ENCODE results near the gene STPG4. TPM values are rescaled to one million over a fixed set of nuclear protein-coding genes. Genes with fewer than 3 reads are reported as not detected.

STPG4 gene
- total RNA-seq, 1 experiment from 2014 or later = 10.6 TPM

DNA sequence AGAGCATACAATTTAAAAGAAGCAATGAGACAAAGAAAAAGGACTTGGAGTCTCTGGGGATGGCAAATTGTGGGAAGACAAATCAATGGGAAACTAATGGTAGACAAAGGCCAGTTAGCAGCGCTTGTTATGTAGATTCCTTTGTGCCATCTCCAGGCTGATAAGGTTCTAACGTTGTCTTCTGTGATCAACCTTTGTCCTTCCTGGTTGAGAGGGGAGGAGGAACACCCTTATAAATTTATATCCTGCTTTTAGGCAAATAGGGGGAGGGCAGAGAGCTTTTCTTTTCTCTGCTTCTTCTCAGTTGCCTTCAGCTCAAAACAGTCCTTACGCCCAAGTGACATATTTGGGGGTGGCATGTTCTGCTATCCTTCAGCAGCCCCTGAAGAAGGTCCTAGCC lies 89.8 kb downstream of the STPG4 start (continued):
- TF ChIP-seq, protein P1, sequence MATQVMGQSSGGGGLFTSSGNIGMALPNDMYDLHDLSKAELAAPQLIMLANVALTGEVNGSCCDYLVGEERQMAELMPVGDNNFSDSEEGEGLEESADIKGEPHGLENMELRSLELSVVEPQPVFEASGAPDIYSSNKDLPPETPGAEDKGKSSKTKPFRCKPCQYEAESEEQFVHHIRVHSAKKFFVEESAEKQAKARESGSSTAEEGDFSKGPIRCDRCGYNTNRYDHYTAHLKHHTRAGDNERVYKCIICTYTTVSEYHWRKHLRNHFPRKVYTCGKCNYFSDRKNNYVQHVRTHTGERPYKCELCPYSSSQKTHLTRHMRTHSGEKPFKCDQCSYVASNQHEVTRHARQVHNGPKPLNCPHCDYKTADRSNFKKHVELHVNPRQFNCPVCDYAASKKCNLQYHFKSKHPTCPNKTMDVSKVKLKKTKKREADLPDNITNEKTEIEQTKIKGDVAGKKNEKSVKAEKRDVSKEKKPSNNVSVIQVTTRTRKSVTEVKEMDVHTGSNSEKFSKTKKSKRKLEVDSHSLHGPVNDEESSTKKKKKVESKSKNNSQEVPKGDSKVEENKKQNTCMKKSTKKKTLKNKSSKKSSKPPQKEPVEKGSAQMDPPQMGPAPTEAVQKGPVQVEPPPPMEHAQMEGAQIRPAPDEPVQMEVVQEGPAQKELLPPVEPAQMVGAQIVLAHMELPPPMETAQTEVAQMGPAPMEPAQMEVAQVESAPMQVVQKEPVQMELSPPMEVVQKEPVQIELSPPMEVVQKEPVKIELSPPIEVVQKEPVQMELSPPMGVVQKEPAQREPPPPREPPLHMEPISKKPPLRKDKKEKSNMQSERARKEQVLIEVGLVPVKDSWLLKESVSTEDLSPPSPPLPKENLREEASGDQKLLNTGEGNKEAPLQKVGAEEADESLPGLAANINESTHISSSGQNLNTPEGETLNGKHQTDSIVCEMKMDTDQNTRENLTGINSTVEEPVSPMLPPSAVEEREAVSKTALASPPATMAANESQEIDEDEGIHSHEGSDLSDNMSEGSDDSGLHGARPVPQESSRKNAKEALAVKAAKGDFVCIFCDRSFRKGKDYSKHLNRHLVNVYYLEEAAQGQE (IDR thresholded peaks at IDR 0.05; ENCODE audit: low read depth) = no peak
- TF ChIP-seq FOSL1 (IDR thresholded peaks at IDR 0.05; ENCODE audit: low read depth) (no peak), POLR2A (IDR thresholded peaks at IDR 0.05; ENCODE audit: borderline replicate concordance, extremely low read depth, insufficient read depth, insufficient read length) (no peak)

DNA sequence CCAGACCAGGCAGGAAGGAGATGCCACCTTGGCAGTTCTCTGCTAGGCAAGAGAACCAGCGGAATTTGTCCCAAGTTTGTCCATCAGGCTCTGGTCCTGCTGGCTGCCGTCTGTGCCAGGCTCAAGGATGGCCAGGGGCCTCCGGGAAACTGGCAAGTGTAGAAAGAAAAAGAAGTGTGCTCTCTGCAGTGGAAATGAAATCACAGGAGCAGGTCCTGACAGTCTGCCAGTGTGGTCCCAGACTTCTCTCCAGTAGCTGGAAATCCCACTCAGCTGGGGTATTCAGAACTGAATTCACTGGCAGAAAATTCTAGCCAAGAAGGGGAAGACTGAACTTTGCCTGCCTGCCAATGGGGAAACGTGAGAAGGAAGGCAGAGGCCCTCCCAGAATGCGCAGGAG lies 91.0 kb downstream of the STPG4 start:
- Histone ChIP-seq H3K4me2 (ENCODE audit: low read length) (no peak overlapping the region), H3K27me3 (ENCODE audit: insufficient read depth, low read length) (no peaks in the 10 kb centered on the region), H3K9me3 (ENCODE audit: control insufficient read depth in 1 of 2, insufficient read depth in 1 of 2, low read depth in 1 of 2, low read length in 2 of 2) (no peaks in the 10 kb centered on the region), H3K9me2 (ENCODE audit: insufficient read depth) (no peaks in the 10 kb centered on the region), H3K36me3 (ENCODE audit: control insufficient read depth in 1 of 2, insufficient read depth in 2 of 2, low read length in 2 of 2) (no peaks in the 10 kb centered on the region), H3K4me3 (replicated peaks in 1 of 2; ENCODE audit: low read depth in 1 of 2, low read length in 2 of 2) (no peak overlapping the region), H3K79me2 (ENCODE audit: insufficient read depth, low read length) (peaks cover 33% of the 10 kb centered on the region), H2AFZ (ENCODE audit: low read depth, low read length, poor library complexity, severe bottlenecking) (no peak overlapping the region), H4K20me1 (ENCODE audit: insufficient read depth) (no peaks in the 10 kb centered on the region), H3K4me1 (ENCODE audit: control insufficient read depth in 1 of 2, insufficient read depth in 2 of 2, low read length in 2 of 2) (peaks cover 24 to 62% of the 10 kb centered on the region in 2 experiments), H3K9ac (ENCODE audit: low read length) (no peak overlapping the region), H3K27ac (ENCODE audit: low read depth, low read length) (no peak overlapping the region)
- intact Hi-C loops (cut with micrococcal nuclease) = no loop called here
- ChIA-PET RAD21 (ENCODE audit: low non-redundant PET in 1 of 2, low total read pairs in 2 of 2, uncharacterized antibody in 2 of 2, unreplicated experiment in 2 of 2) (no interaction called here), POLR2A (no interaction called here), CTCF (no interaction called here)
- ATAC-seq (no peak), DNase-seq (ENCODE audit: low read depth, low spot score) (no peak)
- BruUV-seq (replicated peaks) = no TSS peak
- TF ChIP-seq RAD21 (IDR thresholded peaks at IDR 0.05; ENCODE audit: low read depth) (no peak), YY1 (IDR thresholded peaks at IDR 0.05; ENCODE audit: extremely low read depth, insufficient replicate concordance, low read depth, low read length) (no peak), ZNF274 (IDR thresholded peaks at IDR 0.05; ENCODE audit: low read depth, low read length) (no peak), CBX3 (IDR thresholded peaks at IDR 0.05; ENCODE audit: low read depth) (no peak), SIN3A (IDR thresholded peaks at IDR 0.05; ENCODE audit: low read depth) (no peak), CEBPB (IDR thresholded peaks at IDR 0.05; ENCODE audit: low read depth) (no peak), EGR1 (IDR thresholded peaks at IDR 0.05; ENCODE audit: low read depth) (no peak), EZH2 (IDR thresholded peaks at IDR 0.05) (no peak), SRF (IDR thresholded peaks at IDR 0.05; ENCODE audit: low read depth) (no peak), EZH2phosphoT487 (IDR thresholded peaks at IDR 0.05; ENCODE audit: borderline replicate concordance) (no peak), JUND (IDR thresholded peaks at IDR 0.05) (no peak)
- TF ChIP-seq, protein P2, sequence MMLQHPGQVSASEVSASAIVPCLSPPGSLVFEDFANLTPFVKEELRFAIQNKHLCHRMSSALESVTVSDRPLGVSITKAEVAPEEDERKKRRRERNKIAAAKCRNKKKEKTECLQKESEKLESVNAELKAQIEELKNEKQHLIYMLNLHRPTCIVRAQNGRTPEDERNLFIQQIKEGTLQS (IDR thresholded peaks at IDR 0.05) = no peak
- TF ChIP-seq, protein P1 (IDR thresholded peaks at IDR 0.05; ENCODE audit: low read depth) = no peak
- TF ChIP-seq, protein P3, sequence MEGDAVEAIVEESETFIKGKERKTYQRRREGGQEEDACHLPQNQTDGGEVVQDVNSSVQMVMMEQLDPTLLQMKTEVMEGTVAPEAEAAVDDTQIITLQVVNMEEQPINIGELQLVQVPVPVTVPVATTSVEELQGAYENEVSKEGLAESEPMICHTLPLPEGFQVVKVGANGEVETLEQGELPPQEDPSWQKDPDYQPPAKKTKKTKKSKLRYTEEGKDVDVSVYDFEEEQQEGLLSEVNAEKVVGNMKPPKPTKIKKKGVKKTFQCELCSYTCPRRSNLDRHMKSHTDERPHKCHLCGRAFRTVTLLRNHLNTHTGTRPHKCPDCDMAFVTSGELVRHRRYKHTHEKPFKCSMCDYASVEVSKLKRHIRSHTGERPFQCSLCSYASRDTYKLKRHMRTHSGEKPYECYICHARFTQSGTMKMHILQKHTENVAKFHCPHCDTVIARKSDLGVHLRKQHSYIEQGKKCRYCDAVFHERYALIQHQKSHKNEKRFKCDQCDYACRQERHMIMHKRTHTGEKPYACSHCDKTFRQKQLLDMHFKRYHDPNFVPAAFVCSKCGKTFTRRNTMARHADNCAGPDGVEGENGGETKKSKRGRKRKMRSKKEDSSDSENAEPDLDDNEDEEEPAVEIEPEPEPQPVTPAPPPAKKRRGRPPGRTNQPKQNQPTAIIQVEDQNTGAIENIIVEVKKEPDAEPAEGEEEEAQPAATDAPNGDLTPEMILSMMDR (IDR thresholded peaks at IDR 0.05 in 2 of 3, conservative IDR thresholded peaks at IDR 0.05 in 1 of 3; ENCODE audit: borderline replicate concordance in 1 of 3, insufficient read depth in 1 of 3, low read depth in 2 of 3, low read length in 2 of 3) = no peak
